Breast epithelium (tissue), 3 donors: Measurements from ENCODE around the gene MARK3.

ENCODE experiments used
- CTCF ChIP-seq, 3 donors: fragments of 450-650 bp; IDR thresholded peaks; one replicate each; pipeline ENCODE4 v1.5.1; 2016 to 2017; ENCODE audit warnings: antibody characterized with exemption in 3 of 3, mild to moderate bottlenecking in 3 of 3, moderate library complexity in 3 of 3
- POLR2A ChIP-seq: fragments of 450-650 bp; IDR thresholded peaks from one replicate; pipeline ENCODE4 v1.6.1; 2016; ENCODE audit warnings: antibody characterized with exemption, mild to moderate bottlenecking, moderate library complexity

GRCh38 chr14:103404032-103404918 lies 19.1 kb downstream of the MARK3 start:
- TF ChIP-seq POLR2A (no peak), CTCF (IDR thresholded peaks at IDR 0.05) (no peak)
